OCI-LY3 (cell line): ENCODE measurements around the gene HSPB2.

Experiments
- H2AFZ ChIP-seq: fragments of 200-600, 300-600 bp; shearing (Covaris generic); 2 replicates; pipeline ENCODE4 v1.6.0; 2014; ENCODE audit warnings: antibody characterized with exemption, low read depth, low read length
- H3K27ac ChIP-seq: fragments of 200-600, 300-600 bp; sonication (generic); 2 replicates; pipeline ENCODE4 v1.5.1; 2014; ENCODE audit warnings: mild to moderate bottlenecking, low read length, moderate library complexity, mixed read lengths
- H3K27me3 ChIP-seq: fragments of 200-600, 300-600 bp; sonication (generic); 2 replicates; pipeline ENCODE4 v1.6.1; 2014; ENCODE audit warnings: low read depth, low read length, mixed read lengths
- H3K36me3 ChIP-seq: fragments of 200-600, 300-600 bp; sonication (generic); replicated peaks from 2 replicates; pipeline ENCODE3; 2014; ENCODE audit warnings: low read depth, low read length, mixed read lengths
- H3K4me1 ChIP-seq: fragments of 300-600, 200-600 bp; sonication (generic); 2 replicates; pipeline ENCODE4 v1.6.1; 2014; ENCODE audit warnings: low read length, mixed read lengths
- H3K4me2 ChIP-seq: fragments of 200-600, 300-600 bp; sonication (generic); 2 replicates; pipeline ENCODE4 v1.6.1; 2014; ENCODE audit warnings: low read length, mixed read lengths
- H3K4me3 ChIP-seq: fragments of 300-600, 200-600 bp; sonication (generic); 2 replicates; pipeline ENCODE4 v1.5.1; 2014; ENCODE audit warnings: antibody characterized with exemption, mild to moderate bottlenecking, low read length, moderate library complexity
- H3K79me2 ChIP-seq: fragments of 300-600, 200-600 bp; shearing (Covaris generic); 2 replicates; pipeline ENCODE4 v1.6.1; 2014; ENCODE audit warnings: mild to moderate bottlenecking, low read length, mixed read lengths
- H3K9ac ChIP-seq: fragments of 300-600, 200-600 bp; shearing (Covaris generic); 2 replicates; pipeline ENCODE4 v1.6.0; 2014; ENCODE audit warnings: mild to moderate bottlenecking, low read length, moderate library complexity
- H3K9me3 ChIP-seq: fragments of 200-600, 300-600 bp; shearing (Covaris generic); 2 replicates; pipeline ENCODE4 v1.6.1; 2014; ENCODE audit warnings: low read length, mixed read lengths; ENCODE audit not compliant: insufficient read depth
- H4K20me1 ChIP-seq: fragments of 200-600, 300-600 bp; sonication (generic); 2 replicates; pipeline ENCODE4 v1.6.1; 2016; ENCODE audit warnings: low read length, mixed read lengths; ENCODE audit not compliant: insufficient read depth
- CTCF ChIP-seq: fragments of 200-600, 300-600 bp; sonication (generic); IDR thresholded peaks from 2 replicates; pipeline ENCODE4 v1.5.1; 2014; ENCODE audit warnings: antibody characterized with exemption, low read length, low read depth
- EZH2phosphoT487 ChIP-seq: fragments of 200-600 bp; shearing (Covaris generic); IDR thresholded peaks from 2 replicates; pipeline ENCODE4 v1.6.1; 2018; ENCODE audit warnings: antibody characterized with exemption, mixed run types, low read depth

The HSPB2 gene

GRCh38 chr11:111941963-111942362 lies 29.4 kb downstream of the HSPB2 start:
- Histone ChIP-seq H3K27me3 (no peaks in the 10 kb centered on the region), H3K9me3 (no peaks in the 10 kb centered on the region), H3K79me2 (peaks cover 39% of the 10 kb centered on the region), H3K27ac (no peak overlapping the region), H3K4me3 (no peak overlapping the region), H3K9ac (no peak overlapping the region), H3K4me2 (no peak overlapping the region), H4K20me1 (no peaks in the 10 kb centered on the region), H2AFZ (no peak overlapping the region), H3K4me1 (peaks cover 35% of the 10 kb centered on the region), H3K36me3 (peaks cover 23% of the 10 kb centered on the region)
- TF ChIP-seq EZH2phosphoT487 (no peak), CTCF (no peak)

GRCh38 chr11:111942829-111943228 lies 30.3 kb downstream of the HSPB2 start:
- Histone ChIP-seq H3K36me3 (peaks cover 23% of the 10 kb centered on the region), H3K9me3 (no peaks in the 10 kb centered on the region), H2AFZ (no peak overlapping the region), H3K4me1 (peaks cover 41% of the 10 kb centered on the region), H3K9ac (no peak overlapping the region), H3K79me2 (peaks cover 32% of the 10 kb centered on the region), H3K4me3 (no peak overlapping the region), H3K27me3 (no peaks in the 10 kb centered on the region), H3K4me2 (no peak overlapping the region), H4K20me1 (no peaks in the 10 kb centered on the region), H3K27ac (no peak overlapping the region)
- no peak for TF ChIP-seq EZH2phosphoT487
- no peak for TF ChIP-seq CTCF

GRCh38 chr11:111944139-111944538 lies 31.6 kb downstream of the HSPB2 start:
- peaks cover 28% of the 10 kb centered on the region for H3K79me2 ChIP-seq
- no peak overlapping the region for H3K4me3 ChIP-seq
- H3K27me3 ChIP-seq: no peaks in the 10 kb centered on the region
- no peak overlapping the region for H3K27ac ChIP-seq
- peaks cover 23% of the 10 kb centered on the region for H3K36me3 ChIP-seq
- H2AFZ ChIP-seq: no peak overlapping the region
- TF ChIP-seq EZH2phosphoT487 (no peak), CTCF (no peak)
- no peaks in the 10 kb centered on the region for H3K9me3 ChIP-seq
- H3K4me1 ChIP-seq: peaks cover 35% of the 10 kb centered on the region
- no peak overlapping the region for H3K4me2 ChIP-seq
- H4K20me1 ChIP-seq: no peaks in the 10 kb centered on the region
- H3K9ac ChIP-seq: no peak overlapping the region

- Histone ChIP-seq H3K27me3 (no peaks in the 10 kb centered on the region), H3K4me1 (peaks cover 34% of the 10 kb centered on the region), H3K9me3 (no peaks in the 10 kb centered on the region), H3K4me3 (no peak overlapping the region), H3K4me2 (no peak overlapping the region), H4K20me1 (no peaks in the 10 kb centered on the region), H2AFZ (no peak overlapping the region), H3K36me3 (peaks cover 23% of the 10 kb centered on the region), H3K79me2 (peaks cover 24% of the 10 kb centered on the region), H3K27ac (no peak overlapping the region), H3K9ac (no peak overlapping the region)
- no peak for TF ChIP-seq CTCF
- no peak for TF ChIP-seq EZH2phosphoT487
Observed at GRCh38 chr11:111944651-111945051, 32.1 kb downstream of the HSPB2 start.
